ENCODE measurements around the gene ENDOD1.

ENDOD1 gene

DNA sequence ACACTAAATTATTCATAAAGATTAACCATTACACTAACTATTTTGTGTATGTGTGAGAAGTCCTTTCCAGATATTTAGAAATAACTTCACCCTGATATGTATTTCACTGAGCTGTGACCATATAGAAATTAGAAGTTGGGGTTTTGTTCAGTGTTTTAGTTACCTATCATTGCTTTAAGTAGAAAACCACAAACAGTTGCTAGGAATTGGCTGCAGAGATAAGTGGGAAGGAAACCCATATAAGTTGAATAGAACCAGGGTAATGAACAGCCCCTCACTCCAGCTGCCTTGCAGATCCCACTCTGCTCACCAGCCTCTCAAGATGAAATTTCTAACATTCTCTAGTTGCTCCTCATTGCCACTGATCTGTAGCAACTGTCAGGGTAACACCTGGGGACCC, 12.7 kb upstream of the ENDOD1 start:
- no peak for DNase-seq

DNA sequence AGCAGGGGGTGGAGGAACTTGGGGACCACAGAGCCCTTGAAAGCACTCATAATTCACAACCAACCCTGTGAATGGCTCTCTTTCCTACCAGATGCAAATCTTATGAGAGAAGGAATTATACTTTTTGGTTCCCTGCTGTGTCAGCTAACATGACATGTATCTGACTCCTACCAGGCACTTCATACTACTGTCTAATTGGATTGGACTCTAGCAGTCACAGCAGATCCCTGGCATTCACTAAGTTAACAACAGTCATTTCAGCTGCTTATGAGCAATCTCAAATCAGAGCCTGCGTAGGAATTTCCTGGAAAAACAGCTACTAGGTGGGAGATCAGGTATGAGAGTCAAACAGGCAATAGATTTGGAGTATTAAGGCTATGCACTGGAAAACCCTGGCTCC, 11.1 kb upstream of the ENDOD1 start:
- no peak for DNase-seq

DNA sequence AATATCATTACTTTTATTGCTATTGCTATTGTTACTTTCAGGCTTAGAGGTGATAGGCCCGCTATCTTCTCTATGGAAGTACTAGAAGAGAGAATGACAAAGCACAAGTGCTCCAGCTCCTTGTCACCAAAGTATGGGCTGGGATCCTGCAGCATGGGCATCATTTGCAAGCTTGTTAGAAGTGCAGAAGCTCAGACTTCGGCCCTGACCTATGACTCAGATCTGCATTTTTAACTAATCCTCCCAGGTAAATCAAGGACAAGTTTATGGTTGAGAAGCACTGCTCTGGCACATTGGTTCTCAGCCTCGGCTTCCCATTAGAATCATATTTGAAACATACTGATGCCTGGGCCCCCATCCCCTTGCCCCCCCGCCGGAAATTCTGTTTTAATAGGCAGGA, 8.6 kb upstream of the ENDOD1 start:
- DNase-seq, result no peak

DNA sequence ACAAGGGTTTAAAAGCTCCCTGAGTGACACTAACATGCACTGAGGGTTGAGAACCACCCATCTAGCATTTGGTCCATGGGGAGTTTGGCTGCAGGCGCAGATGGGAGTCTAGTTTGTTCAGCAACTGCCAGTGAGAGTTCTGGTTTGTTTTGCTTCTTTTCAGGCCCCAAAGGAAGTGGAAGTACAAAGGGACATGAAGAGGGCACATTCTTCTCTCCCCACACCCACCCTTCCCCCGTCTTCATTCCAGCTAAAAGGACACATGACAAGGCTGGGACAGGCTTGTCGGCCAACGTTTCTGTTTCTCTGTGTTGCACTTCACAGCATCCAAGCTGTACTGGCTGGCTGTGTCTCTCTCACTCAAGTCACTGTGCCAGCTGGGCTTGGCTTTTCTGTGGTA, 8.2 kb upstream of the ENDOD1 start:
- no peak for DNase-seq

DNA sequence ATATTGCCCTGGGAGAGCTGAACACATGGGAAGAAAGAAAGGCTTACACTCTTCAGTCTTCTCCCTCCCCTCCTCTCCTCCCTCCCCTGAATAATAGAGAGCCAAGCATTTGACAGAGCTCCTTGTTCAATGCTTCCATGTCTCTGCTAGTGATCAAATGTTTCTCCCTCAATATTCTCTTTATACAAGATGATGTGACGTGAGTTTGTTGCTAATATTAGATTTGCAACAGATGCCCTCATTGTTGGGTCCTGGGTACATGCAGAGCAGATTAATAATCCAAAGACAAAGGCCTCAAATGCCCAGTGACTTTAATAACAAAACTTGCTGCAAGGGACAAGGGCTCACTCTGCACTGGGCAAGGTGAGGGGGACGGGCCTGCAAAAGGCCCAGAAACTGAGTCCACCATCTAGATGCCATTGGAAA, 7.1 kb upstream of the ENDOD1 start:
- DNase-seq, result no peak

DNA sequence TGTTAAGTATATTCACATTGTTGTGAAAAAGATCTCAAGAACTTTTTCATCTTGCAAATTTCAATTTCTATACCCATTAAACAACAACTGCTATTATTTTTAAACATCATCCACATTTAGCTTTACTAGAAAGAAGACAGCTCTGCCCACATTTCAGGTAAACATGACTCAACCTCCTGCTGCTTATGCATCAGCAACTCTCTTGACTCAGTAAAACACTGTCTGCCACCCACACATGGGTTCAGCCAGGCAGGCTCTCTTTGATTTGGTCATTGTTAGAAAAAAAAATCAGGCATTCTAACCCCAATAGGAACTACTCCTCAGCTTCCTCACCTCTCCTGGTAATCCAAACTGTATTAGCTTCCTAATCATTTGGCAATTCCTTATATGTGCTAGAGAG, 5.1 kb upstream of the ENDOD1 start:
- DNase-seq, result no peak

DNA sequence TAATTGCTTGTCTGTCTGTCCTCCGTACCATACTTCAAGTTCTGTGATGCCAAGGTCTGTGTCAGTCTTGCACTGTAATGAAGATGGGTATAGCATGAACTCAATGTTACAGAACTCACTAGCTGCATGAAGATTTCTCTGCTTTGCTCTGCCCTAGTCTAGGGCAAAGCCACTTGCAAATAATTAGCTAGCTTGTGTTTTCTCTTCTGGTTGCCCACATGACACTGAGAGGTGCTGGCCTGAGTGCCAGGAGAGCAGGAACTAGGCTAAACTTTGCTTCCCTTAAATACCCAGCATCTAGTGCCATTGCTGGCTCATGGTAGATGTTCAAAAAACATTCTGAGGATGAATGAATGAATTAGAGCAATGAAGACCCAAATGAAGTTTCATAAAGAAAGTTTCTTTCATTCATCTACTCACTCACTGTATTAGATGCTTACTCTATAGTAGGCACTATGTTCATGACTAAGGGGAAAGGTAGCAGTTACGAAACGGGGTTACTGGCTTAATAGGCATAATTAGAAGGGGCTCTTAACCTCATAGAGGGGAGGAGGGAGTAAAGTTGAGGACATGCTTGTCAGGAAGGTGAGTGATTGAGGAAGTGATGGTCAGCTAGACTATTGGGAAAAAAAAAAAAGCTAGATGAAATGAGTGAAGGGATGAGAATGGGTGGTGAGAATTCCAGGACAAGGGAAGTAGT, 4.4 kb upstream of the ENDOD1 start:
- no peak for DNase-seq

DNA sequence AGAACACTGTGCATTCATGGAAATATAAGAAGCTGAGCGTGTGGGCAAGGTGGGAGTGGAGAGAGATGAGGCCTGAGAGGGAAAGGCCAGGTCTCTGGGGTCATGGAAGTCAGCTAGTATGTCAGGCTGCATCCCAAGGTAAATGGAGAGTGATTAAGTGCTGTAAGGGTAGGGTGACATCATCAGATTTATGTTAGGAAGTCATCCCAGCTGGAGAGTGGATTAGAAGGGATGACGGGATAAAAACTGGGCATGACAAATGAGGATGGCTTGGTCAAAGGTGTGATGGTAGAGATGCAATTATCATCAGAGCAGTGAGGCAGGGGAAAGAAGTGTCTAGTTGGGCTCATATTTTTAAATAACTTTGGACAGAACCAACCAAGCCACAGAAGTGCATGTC, 3.5 kb upstream of the ENDOD1 start:
- DNase-seq, result no peak

DNA sequence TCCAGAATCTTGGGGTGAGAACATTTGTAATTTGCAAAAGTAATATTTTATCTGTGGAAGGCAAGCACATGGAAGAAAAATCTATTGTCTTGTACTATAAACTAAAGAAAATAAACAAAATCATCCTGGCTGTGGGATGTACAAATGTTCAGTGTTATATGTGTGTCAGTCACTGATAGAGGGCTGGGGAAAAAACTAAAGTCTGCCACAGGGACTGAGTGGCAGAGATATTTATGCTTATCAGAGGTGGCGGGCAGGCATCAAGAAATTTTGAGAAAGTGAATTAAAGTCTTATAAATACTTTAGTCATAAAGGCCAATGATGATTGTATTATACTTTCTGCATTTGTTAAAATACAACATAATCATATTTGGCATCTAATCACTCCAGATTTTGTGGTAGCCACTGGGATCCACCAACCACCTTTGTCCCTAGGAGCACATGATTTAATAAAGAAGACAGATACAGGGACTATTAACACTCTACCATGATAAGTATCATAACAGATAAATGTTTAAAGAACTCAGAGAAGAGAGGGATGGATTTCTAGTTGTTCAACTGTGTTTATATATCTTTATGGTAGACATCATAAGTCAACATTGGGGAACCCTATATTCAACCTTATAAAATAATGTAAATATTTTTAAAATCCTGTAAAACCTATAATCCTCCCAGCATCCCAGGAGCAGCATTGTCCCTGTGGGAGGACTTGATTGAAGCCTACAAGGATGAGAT, 2.6 kb upstream of the ENDOD1 start:
- no peak for DNase-seq

DNA sequence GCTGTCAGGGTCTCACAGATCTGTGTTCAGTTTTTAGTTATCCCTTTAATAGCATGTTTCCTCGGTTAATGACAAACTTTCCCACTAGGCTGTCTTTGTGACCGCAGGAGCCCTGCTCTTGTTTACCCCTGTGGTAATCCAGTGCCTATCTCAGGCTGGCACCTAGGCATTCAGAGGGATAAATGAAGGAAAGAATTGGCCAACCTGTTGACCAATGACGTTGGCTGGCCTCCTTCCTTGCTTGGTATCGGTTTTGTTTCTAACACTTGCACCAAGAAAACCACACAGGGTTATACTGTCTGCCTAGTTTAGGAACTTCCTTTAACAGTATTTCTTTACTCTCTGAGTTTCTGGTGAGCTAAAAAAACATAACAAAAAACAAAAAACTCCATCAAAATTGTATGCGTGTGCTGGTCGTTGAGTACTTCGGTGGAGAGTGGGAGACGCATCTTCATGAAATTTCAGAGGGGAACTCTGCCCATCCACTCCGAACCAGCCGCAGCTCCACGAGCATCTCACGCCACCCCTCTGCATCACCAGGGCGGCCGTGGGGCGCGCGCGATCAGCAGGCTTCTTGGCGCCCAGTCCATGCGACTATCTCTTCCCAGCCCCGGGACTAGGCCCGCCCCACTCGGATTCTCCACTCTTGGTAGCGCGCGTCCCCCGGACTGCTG, 563 bp upstream of the ENDOD1 start:
- no peak for DNase-seq

DNA sequence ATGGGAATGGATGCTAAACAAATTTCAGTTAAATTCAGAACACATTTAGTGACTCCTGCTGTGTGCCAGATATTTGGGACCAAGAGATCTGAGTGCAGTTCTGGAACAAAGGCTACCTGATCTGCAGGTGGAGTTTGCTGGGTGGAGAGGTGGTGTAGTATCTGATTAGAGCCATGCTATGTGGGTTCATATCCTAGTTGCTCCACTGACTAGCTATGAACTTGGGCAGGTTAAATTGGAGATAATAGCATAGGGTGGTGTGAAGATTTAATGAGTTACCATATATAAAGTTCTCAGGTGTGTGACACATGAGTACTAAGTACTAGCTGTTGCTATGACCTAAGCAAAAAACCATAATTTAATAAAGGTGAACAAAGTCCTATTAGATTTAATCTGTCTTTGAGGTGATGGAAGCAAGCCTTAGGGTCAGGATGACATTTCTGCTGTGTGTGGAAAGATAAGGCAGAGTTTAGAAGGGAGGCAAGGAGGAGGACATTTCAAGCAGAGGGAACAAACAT, 2.1 kb downstream of the ENDOD1 start:
- no peak for DNase-seq

DNA sequence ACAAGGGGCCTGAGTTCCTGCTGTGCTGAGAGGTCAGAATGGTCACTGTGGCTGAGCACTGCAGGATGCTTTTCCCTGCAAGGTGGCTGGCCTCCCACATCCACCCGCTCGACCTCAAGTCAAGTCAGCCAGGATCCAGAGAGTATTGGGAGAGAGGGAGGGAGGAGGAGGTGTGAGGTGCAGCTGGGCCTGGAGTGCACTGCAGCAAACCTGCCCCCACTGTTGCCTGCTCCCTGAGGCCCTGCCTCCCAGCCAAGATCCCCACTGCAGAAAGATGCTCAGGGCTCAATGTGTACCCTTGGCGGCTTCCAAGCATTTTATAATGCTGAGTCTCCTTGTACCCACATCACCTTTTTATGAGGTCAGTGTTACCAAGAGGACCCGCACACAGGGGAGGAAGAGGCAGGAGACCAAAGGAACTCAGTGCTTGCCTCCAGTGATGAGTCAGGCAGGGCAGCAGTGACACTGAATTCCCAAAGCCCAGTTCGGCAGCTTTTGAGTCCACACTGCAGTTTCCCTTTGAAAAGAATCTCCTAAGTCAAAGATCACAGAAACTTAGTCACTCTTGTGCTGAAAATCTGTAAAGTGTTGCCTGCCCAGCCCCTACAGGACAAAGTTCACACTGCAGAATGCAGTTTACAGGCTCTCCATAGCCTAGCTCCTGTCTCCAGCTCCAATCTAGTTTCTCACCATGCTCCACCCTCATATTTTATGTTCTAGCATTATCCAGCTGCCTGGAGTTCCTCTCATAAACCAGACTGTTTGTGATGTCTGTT, 3.1 kb downstream of the ENDOD1 start:
- no peak for DNase-seq

DNA sequence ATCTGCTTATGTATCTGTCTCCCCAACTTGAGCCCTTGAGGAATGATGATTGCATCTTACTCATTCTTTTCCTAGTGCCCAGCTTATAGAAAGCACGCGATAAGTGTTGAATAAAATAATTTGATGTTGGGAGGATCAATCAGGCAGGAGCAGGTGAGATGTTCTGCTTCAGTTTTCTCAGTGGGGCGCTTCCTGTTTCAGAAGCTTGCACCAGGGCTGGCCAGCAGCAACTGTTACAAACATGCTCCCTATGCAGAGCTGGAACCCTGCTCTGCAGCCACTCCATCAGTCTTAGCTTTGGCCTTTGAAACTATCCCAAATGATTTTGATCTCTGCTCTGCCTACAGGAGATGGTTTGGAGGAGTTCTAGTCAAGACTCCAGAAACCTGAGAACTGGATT, 3.9 kb downstream of the ENDOD1 start:
- DNase-seq, result no peak

DNA sequence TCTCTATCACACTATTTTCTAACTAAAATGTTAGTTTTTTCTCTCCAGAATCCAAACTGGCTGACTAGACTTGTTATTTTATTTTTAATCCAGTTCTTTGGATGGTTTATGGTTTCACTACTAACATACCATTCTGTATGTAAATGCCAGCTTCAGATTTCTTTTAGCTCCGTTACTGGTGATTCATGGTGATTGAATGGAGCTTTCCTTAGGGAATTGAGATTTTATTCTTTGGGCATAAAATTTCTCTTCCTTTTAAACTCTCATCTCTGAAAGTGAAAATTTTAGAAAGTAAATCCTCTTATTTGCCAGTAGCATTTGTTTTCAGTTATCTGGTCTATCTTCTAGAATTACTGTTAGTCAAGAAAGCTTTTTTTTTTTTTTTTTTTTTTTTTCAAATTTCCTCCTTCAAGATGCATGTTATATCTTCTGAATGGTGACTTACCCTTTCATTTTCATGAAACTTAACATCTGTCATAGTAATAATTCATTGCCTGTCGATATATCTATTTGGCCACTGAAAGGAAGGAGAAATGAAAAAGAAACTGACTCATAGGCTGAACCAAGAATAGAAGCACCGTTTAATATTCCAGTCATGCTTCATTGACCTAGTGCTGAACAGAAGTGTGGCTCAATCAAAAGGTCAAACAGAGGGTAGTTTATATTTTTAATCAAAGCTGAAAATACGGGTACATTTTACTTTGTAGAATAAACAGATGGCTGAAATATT, 6.4 kb downstream of the ENDOD1 start:
- no peak for DNase-seq

DNA sequence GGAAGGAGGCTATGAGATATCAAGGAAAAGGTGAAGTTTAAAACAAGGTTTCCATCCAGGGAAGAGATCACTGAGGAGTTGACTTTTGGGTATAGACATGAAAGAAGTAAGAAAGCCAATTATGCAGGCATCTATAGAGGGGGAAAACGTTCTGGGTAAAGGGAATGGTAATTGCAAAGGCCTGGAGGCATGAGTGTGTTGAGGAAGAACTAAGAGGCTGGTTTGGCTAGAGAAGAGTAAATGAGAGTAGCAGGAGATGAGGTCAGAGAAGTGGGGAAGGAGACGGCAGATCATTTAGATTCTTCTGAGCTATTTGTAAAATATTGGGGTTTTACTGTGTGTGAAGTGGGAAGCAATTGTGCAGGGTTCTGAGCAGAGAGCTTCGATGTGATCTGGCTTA, 7.6 kb downstream of the ENDOD1 start:
- DNase-seq, result no peak

DNA sequence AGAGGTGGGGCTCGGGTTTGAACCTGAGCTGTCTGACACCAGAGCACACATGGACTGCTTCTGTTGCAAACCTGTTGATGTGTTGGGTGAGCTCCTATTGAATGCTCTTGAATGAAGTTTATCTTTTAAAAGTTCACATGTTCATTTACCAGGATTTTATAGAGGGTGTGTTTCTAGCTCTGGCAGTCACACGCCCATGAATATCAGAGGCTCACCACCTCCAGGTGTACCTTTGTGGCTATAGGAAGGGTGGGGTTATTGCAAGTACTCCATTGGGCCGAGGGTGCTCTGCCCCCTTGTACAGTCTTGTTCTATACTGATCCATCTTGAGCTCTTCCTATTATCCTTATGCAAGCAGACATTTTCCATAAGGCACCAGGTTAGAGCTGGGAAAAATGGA, 9.2 kb downstream of the ENDOD1 start:
- DNase-seq, result no peak

DNA sequence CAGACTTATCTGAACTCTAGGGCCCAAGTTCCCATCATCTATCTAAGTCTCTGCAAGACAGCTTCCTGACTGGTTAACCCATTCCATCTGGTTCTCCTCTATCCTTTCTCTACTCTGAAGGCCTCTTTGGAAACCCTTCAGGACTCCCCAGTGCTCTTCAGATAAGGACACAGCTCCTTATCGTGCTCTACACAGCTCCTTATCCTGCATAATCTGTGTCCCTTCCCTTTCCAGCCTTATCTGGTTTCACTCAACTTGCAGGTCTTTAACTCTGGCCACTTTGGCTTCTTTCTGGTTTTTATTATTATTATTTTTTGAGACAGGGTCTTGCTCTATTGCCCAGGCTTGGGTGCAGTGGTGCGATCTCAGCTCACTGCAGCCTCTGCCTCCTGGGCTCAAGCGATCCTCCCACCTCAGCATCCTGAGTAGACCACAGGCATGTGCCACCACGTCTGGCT, 10.6 kb downstream of the ENDOD1 start:
- no peak for DNase-seq

DNA sequence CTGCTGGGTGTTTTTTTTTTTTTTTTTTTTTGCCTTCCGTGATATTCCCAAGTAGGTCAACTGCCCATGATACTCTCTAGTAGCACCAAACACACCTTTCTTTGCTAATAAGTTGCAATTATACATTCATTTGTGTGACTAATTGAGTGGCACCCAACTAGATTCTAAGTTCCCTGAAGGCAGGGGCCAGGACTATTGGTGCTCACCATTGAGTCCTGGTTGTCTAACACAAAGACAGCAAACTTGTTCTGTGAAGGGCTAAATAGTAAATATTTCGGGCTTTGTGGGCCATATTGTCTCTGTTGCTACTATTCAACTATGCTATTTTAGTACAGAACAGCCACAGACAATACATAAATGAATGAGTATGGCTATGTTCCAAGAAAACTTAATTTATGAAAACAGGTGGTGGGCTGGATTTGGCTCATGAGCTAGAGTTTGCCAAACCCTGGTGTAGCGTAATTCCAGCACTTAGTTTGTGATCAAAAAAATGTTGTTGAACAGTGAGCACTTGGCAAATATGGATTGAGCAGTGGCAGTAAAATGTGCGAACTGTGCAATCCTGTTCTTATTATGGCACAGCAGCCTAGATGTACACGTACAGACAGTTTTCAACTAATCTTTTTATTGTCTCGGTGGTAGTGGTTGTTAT, 11.3 kb downstream of the ENDOD1 start:
- no peak for DNase-seq

DNA sequence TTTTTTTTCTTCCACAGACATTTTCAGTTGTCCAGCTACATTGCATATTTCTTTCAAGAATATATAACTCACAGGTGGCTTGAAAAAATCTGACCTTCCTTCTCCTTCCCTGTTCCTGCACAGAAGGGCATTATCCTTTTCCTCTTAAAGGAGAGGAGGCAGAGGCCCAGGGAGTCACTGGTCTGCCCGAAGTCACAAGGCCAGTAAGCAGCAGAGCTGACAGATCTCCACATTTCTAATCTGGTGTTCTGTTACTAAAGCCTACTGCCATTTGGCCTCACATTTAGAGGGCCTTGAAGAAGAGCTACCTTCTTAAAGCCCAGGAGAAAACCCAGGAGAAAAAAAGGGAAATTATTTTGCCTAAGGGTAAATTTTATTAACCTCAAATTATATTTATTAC, 12.3 kb downstream of the ENDOD1 start:
- DNase-seq, result no peak

DNA sequence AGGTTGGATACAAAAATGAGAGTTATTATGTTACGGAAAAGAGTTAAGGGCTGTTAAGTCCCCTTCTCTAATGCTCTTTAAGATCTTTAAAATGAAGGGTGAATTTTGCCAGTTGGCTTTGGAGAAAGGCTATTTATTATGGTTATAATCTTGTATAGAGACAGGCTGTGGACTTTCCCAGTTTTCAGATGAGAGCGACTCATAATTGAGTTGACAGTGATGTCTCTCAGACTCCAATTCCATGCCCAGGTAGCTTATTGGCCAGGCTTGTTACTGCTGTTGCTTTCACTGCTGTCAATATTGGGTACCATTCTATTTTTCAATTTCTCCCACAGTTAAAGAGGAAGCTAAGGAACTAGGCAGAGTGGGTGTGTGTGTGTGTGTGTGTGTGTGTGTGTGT, 13.1 kb downstream of the ENDOD1 start:
- no peak for DNase-seq

DNA sequence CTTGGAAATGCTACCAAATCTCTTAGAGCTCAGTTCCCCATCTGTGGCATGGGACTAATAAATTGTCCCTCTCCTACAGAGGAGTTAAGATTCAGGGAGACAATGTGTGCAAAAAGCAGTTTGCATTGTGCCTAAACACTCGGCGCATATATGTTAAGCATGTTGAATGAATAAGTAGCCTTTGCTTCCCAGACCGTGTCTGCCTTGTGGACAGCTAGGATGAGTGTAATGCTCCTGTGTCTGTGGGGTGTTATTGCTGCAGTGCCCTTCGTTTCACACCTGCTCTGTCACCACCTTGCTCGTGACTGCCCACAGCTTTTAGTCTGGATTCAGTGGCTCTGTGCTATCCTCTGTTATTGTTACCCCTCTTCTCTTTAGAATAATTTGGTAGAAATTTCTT, 14.1 kb downstream of the ENDOD1 start:
- DNase-seq, result no peak
